PC-9 (cell line): ENCODE results near the gene RYR3. TPM values are rescaled to one million over a fixed set of nuclear protein-coding genes. Genes with fewer than 3 reads are reported as not detected.

Source experiments
- BruUV-seq: library from RNA; stranded (reverse); fragments of 400-500 nt; replicated peaks from 2 replicates; lab custom pipeline; 2021; lab: Mats Ljungman, UMichigan
- CTCF ChIA-PET: fragments of 300-600 bp; sonication (Branson Sonifier 250); formaldehyde crosslinking; loops from one replicate; lab custom pipeline; 2022; ENCODE audit warnings: antibody characterized with exemption; lab: Charles Lee
- POLR2A ChIA-PET: fragments of 300-600 bp; sonication (Branson Sonifier 250); formaldehyde crosslinking; loops from one replicate; lab custom pipeline; 2022; ENCODE audit warnings: antibody characterized with exemption; ENCODE audit not compliant: unreplicated experiment; lab: Charles Lee
- DNase-seq, 2 experiments: peaks; one replicate each; pipeline versions ENCODE4 v3.0.0 to v3.0.0-alpha.2; 2015 to 2022; ENCODE audit warnings: mixed read lengths in 1 of 2
- H2AFZ ChIP-seq: fragments of 200-600 bp; sonication (generic); 2 replicates; pipeline ENCODE4 v1.8.1; 2017; ENCODE audit warnings: antibody characterized with exemption
- H3F3A ChIP-seq: fragments of 200-600 bp; sonication (generic); 2 replicates; pipeline ENCODE4 v1.8.1; 2017; ENCODE audit warnings: antibody characterized with exemption, mild to moderate bottlenecking, low read depth; ENCODE audit not compliant: insufficient read depth
- H3K27ac ChIP-seq: fragments of 200-600 bp; sonication (generic); 2 replicates; pipeline ENCODE4 v1.6.1; 2016; ENCODE audit warnings: mixed run types
- H3K27me3 ChIP-seq: fragments of 200-600 bp; sonication (generic); 2 replicates; pipeline ENCODE4 v1.6.1; 2016; ENCODE audit warnings: low read depth, mixed run types; ENCODE audit not compliant: insufficient read depth
- H3K36me3 ChIP-seq: fragments of 200-600 bp; sonication (generic); 2 replicates; pipeline ENCODE4 v1.6.1; 2016; ENCODE audit warnings: low read depth, mixed run types
- H3K4me1 ChIP-seq: fragments of 200-600 bp; sonication (generic); replicated peaks from 2 replicates; pipeline ENCODE4 v1.6.1; 2016; ENCODE audit warnings: mixed run types; ENCODE audit not compliant: insufficient read depth
- H3K4me2 ChIP-seq: fragments of 200-600 bp; sonication (generic); 2 replicates; pipeline ENCODE4 v1.6.1; 2017; ENCODE audit warnings: mixed run types
- H3K4me3 ChIP-seq: fragments of 200-600 bp; sonication (generic); 2 replicates; pipeline ENCODE4 v1.6.1; 2016; ENCODE audit warnings: mixed run types
- H3K79me2 ChIP-seq: fragments of 200-600 bp; sonication (generic); 2 replicates; pipeline ENCODE4 v1.6.1; 2017; ENCODE audit warnings: low read depth, mixed run types
- H3K9me2 ChIP-seq: fragments of 200-600 bp; sonication (generic); 2 replicates; pipeline ENCODE4 v1.8.1; 2017; ENCODE audit warnings: mild to moderate bottlenecking; ENCODE audit not compliant: insufficient read depth
- H3K9me3 ChIP-seq: fragments of 200-600 bp; sonication (generic); 2 replicates; pipeline ENCODE4 v1.8.1; 2016; ENCODE audit warnings: low read depth; ENCODE audit not compliant: insufficient read depth
- H4K20me1 ChIP-seq: fragments of 200-600 bp; sonication (generic); 2 replicates; pipeline ENCODE4 v1.8.1; 2017; ENCODE audit not compliant: insufficient read depth
- EZH2 ChIP-seq: fragments of 200-600 bp; sonication (generic); IDR thresholded peaks from 2 replicates; pipeline ENCODE4 v1.8.0; 2017; ENCODE audit warnings: antibody characterized with exemption, low read depth
- intact Hi-C: fragments of 100-400 bp; cut with micrococcal nuclease; formaldehyde crosslinking; loops from one replicate; pipeline ENCODE4 v1.10.0; 2022; ENCODE audit not compliant: unreplicated experiment
- total RNA-seq: library from RNA; stranded (reverse); gene quantifications from 2 replicates; pipeline ENCODE4 v1.2.3, GENCODE V29; 2021
- TF ChIP-seq, protein P1 (sequence below): fragments of 200-600 bp; sonication (generic); conservative IDR thresholded peaks from 2 replicates; pipeline ENCODE4 v1.6.1; 2017; ENCODE audit warnings: mixed run types, antibody characterized with exemption, mild to moderate bottlenecking, moderate library complexity

The RYR3 gene
- total RNA-seq, 1 experiment from 2014 or later = 0.15 TPM

DNA sequence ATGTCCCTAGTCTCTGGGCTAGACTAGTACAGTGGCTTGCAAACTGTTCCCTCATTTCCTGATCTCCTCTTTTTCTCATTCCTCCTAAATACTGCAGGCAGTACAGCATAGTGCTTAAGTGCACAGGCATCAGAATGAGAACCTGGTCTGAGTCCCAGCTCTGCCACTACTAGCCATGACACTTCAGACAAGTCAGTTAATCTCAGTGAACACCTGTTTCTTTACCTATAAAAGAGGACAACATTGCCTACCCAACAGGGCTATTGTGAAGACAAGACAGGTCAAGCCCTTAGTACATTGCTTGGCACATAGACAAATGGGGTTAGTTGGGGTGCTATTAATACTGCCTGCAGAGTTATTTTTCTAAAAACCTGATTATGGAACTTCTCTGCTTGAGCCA lies 113.3 kb downstream of the RYR3 start:
- H3K4me1 ChIP-seq = no peaks in the 10 kb centered on the region
- no peak for DNase-seq
- H3K27me3 ChIP-seq = no peaks in the 10 kb centered on the region
- H3K27ac ChIP-seq = no peak overlapping the region
- no peak overlapping the region for H2AFZ ChIP-seq
- no TSS peak for BruUV-seq
- CTCF ChIA-PET = no interaction called here
- H3K4me2 ChIP-seq = no peak overlapping the region
- H3K4me3 ChIP-seq = no peak overlapping the region
- no peaks in the 10 kb centered on the region for H3K9me2 ChIP-seq
- POLR2A ChIA-PET = no interaction called here
- no peaks in the 10 kb centered on the region for H4K20me1 ChIP-seq
- no peaks in the 10 kb centered on the region for H3K9me3 ChIP-seq
- no peaks in the 10 kb centered on the region for H3K79me2 ChIP-seq
- no peaks in the 10 kb centered on the region for H3K36me3 ChIP-seq
- TF ChIP-seq, protein P1, sequence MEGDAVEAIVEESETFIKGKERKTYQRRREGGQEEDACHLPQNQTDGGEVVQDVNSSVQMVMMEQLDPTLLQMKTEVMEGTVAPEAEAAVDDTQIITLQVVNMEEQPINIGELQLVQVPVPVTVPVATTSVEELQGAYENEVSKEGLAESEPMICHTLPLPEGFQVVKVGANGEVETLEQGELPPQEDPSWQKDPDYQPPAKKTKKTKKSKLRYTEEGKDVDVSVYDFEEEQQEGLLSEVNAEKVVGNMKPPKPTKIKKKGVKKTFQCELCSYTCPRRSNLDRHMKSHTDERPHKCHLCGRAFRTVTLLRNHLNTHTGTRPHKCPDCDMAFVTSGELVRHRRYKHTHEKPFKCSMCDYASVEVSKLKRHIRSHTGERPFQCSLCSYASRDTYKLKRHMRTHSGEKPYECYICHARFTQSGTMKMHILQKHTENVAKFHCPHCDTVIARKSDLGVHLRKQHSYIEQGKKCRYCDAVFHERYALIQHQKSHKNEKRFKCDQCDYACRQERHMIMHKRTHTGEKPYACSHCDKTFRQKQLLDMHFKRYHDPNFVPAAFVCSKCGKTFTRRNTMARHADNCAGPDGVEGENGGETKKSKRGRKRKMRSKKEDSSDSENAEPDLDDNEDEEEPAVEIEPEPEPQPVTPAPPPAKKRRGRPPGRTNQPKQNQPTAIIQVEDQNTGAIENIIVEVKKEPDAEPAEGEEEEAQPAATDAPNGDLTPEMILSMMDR = no peak
- TF ChIP-seq EZH2 = no peak
- no peaks in the 10 kb centered on the region for H3F3A ChIP-seq
- intact Hi-C loops = no loop called here

- intact Hi-C loops = no loop called here
- H3K27me3 ChIP-seq = no peaks in the 10 kb centered on the region
- CTCF ChIA-PET = no interaction called here
- BruUV-seq = no TSS peak
- H3K9me2 ChIP-seq = no peaks in the 10 kb centered on the region
- no peaks in the 10 kb centered on the region for H3K79me2 ChIP-seq
- H3K4me3 ChIP-seq = no peak overlapping the region
- no peak for TF ChIP-seq EZH2
- TF ChIP-seq, protein P1 = no peak
- no peak overlapping the region for H2AFZ ChIP-seq
- no peaks in the 10 kb centered on the region for H3K36me3 ChIP-seq
- no peaks in the 10 kb centered on the region for H3K4me1 ChIP-seq
- no peaks in the 10 kb centered on the region for H3F3A ChIP-seq
- no peak overlapping the region for H3K27ac ChIP-seq
- no peaks in the 10 kb centered on the region for H3K9me3 ChIP-seq
- H3K4me2 ChIP-seq = no peak overlapping the region
- H4K20me1 ChIP-seq = no peaks in the 10 kb centered on the region
- DNase-seq = no peak
- POLR2A ChIA-PET = no interaction called here
These were observed 114.4 kb downstream of the RYR3 start for GRCh38 chr15:33425142-33425541.

- no peak overlapping the region for H2AFZ ChIP-seq
- no peak overlapping the region for H3K4me2 ChIP-seq
- BruUV-seq = no TSS peak
- H3K79me2 ChIP-seq = no peaks in the 10 kb centered on the region
- ChIA-PET CTCF (no interaction called here), POLR2A (no interaction called here)
- no peaks in the 10 kb centered on the region for H4K20me1 ChIP-seq
- H3K9me2 ChIP-seq = no peaks in the 10 kb centered on the region
- H3K36me3 ChIP-seq = no peaks in the 10 kb centered on the region
- DNase-seq = no peak
- no peaks in the 10 kb centered on the region for H3F3A ChIP-seq
- no peaks in the 10 kb centered on the region for H3K4me1 ChIP-seq
- H3K4me3 ChIP-seq = no peak overlapping the region
- no peaks in the 10 kb centered on the region for H3K9me3 ChIP-seq
- no peak for TF ChIP-seq EZH2
- TF ChIP-seq, protein P1 = no peak
- no peak overlapping the region for H3K27ac ChIP-seq
- intact Hi-C loops = no loop called here
- H3K27me3 ChIP-seq = no peaks in the 10 kb centered on the region
These were observed 119.8 kb downstream of the RYR3 start for GRCh38 chr15:33430577-33430976.
